ENCODE measurements around the gene KIF5B. TPM values are rescaled to one million over a fixed set of nuclear protein-coding genes. Genes with fewer than 3 reads are reported as not detected.

Gene KIF5B
- total and polyA plus RNA-seq, 4 donors: 12.2 to 42.0 (median 22.9) TPM

GRCh38 chr10:32061440-32061839 lies 5.2 kb upstream of the KIF5B start:
- no peak for TF ChIP-seq FOXA2 (IDR thresholded peaks at IDR 0.05)
- no peak for TF ChIP-seq EGR1 (IDR thresholded peaks at IDR 0.05; ENCODE audit: low read depth in 2 of 2)
- TF ChIP-seq ZBTB33 (IDR thresholded peaks at IDR 0.05): no peak
- no peak for TF ChIP-seq REST (IDR thresholded peaks at IDR 0.05)
- TF ChIP-seq TAF1 (conservative IDR thresholded peaks at IDR 0.05): no peak
- no peak for TF ChIP-seq RAD21 (IDR thresholded peaks at IDR 0.05)
- TF ChIP-seq MAX (IDR thresholded peaks at IDR 0.05): no peak
- TF ChIP-seq YY1 (IDR thresholded peaks at IDR 0.05): no peak
- TF ChIP-seq ATF3 (IDR thresholded peaks at IDR 0.05): no peak
- no peak for TF ChIP-seq NR2F2 (IDR thresholded peaks at IDR 0.05)
- TF ChIP-seq SP1 (IDR thresholded peaks at IDR 0.05): no peak
- no peak for TF ChIP-seq JUND (IDR thresholded peaks at IDR 0.05)
- Histone ChIP-seq H3K9me3 (ENCODE audit: control insufficient read depth in 4 of 4, low read length in 3 of 4) (no peaks in the 10 kb centered on the region), H3K27me3 (ENCODE audit: control insufficient read depth in 4 of 4, insufficient read depth in 4 of 4, low read length in 3 of 4) (no peaks in the 10 kb centered on the region), H3K36me3 (ENCODE audit: control insufficient read depth in 4 of 4, insufficient read depth in 3 of 4, low read depth in 1 of 4, low read length in 3 of 4) (no peaks in the 10 kb centered on the region), H3K27ac (ENCODE audit: low read depth in 1 of 2, low read length in 2 of 2) (no peak overlapping the region), H3K9ac (ENCODE audit: low read depth in 1 of 2, low read length in 2 of 2) (no peak overlapping the region), H3K4me3 (ENCODE audit: low read depth in 1 of 3, low read length in 3 of 3) (no peak overlapping the region), H3K4me1 (ENCODE audit: control insufficient read depth in 4 of 4, insufficient read depth in 4 of 4, low read length in 3 of 4) (peaks cover 2 to 6% (median 3%) of the 10 kb centered on the region in 4 donors)
- no peak for DNase-seq (ENCODE audit: low spot score)
- 96% methylated on average over 2 of the region's 2 CpGs for WGBS

- no peaks in the 10 kb centered on the region for H3K9me3 ChIP-seq (ENCODE audit: control insufficient read depth in 4 of 4, low read length in 3 of 4)
- H3K36me3 ChIP-seq (ENCODE audit: control insufficient read depth in 4 of 4, insufficient read depth in 3 of 4, low read depth in 1 of 4, low read length in 3 of 4): no peaks in the 10 kb centered on the region
- H3K9ac ChIP-seq (ENCODE audit: low read depth in 1 of 2, low read length in 2 of 2): no peak overlapping the region
- DNase-seq (ENCODE audit: low spot score): no peak
- H3K4me3 ChIP-seq (ENCODE audit: low read depth in 1 of 3, low read length in 3 of 3): no peak overlapping the region
- WGBS: 85% methylated on average over 4 of the region's 4 CpGs
- TF ChIP-seq RAD21 (IDR thresholded peaks at IDR 0.05) (no peak), FOXA2 (IDR thresholded peaks at IDR 0.05) (no peak), YY1 (IDR thresholded peaks at IDR 0.05) (no peak), GABPA (IDR thresholded peaks at IDR 0.05 in 1 of 2, conservative IDR thresholded peaks at IDR 0.05 in 1 of 2) (no peak), TAF1 (conservative IDR thresholded peaks at IDR 0.05) (no peak), FOXA1 (IDR thresholded peaks at IDR 0.05) (no peak), ZBTB33 (IDR thresholded peaks at IDR 0.05) (no peak), HNF4A (conservative IDR thresholded peaks at IDR 0.05) (no peak), CTCF (IDR thresholded peaks at IDR 0.05; ENCODE audit: low read depth, low read length, missing input control) (no peak), REST (IDR thresholded peaks at IDR 0.05) (no peak), NR2F2 (IDR thresholded peaks at IDR 0.05) (no peak), SP1 (IDR thresholded peaks at IDR 0.05) (no peak), HNF4G (IDR thresholded peaks at IDR 0.05) (no peak), EGR1 (IDR thresholded peaks at IDR 0.05; ENCODE audit: low read depth in 2 of 2) (no peak), RXRA (IDR thresholded peaks at IDR 0.05) (no peak), ATF3 (IDR thresholded peaks at IDR 0.05) (no peak)
- H3K27ac ChIP-seq (ENCODE audit: low read depth in 1 of 2, low read length in 2 of 2): no peak overlapping the region
- H3K27me3 ChIP-seq (ENCODE audit: control insufficient read depth in 4 of 4, insufficient read depth in 4 of 4, low read length in 3 of 4): no peaks in the 10 kb centered on the region
- H3K4me1 ChIP-seq (ENCODE audit: control insufficient read depth in 4 of 4, insufficient read depth in 4 of 4, low read length in 3 of 4): peaks cover 2 to 6% (median 3%) of the 10 kb centered on the region in 4 donors
Measured at GRCh38 chr10:32060347-32060746, 4.1 kb upstream of the KIF5B start.

Data from liver (tissue), 9 donors.